Measurements from ENCODE around the gene AVL9. TPM values are rescaled to one million over a fixed set of nuclear protein-coding genes. Genes with fewer than 3 reads are reported as not detected.
"Not testable (repeated sequence)": the region's sequence is repeated elsewhere in the genome, so short reads cannot be mapped to it uniquely, and the experiment has no call there.

Gene AVL9
- total RNA-seq, 1 donor from 2014 or later: 44.1 TPM

DNA sequence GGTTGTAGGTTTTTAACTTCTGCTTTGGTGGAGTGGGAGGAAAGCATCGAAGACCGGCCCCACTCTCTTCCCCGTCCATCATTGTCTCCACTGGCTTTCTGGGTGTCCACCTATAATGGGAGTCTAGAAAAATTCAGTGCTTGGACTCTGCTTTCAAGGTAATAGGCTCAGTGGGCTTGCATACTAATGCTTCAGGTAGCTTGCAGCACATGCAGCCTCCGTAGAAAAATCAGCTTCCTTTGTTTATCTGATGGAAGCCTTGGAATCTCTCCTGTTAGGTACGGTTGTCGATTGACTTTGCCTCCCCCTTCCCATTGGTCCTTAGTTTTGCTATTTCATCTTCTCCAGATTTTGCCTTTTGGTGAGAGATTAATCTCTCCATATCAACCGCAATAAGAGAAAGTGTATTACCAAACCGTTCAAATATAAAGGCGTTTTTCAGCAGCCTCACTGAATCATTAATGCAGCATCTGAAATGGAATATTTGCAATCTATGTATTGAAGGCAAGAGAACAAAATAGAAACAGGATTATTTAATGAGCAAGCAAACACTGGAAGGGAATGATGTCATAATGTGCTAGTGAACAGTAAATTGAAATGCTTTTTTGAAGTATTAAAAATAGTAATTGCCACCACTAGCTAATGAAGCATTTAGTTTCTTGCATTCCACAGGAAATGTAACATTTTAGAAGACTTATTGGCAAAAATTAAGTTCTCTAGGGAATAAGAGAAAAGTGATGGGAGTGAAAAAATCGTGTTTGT lies 944 bp downstream of the AVL9 start:
- no peak for DNase-seq (ENCODE audit: low read depth)

GRCh38 chr7:32499755-32500154 lies 4.5 kb downstream of the AVL9 start:
- DNase-seq (ENCODE audit: low read depth): not testable (repeated sequence)

DNA sequence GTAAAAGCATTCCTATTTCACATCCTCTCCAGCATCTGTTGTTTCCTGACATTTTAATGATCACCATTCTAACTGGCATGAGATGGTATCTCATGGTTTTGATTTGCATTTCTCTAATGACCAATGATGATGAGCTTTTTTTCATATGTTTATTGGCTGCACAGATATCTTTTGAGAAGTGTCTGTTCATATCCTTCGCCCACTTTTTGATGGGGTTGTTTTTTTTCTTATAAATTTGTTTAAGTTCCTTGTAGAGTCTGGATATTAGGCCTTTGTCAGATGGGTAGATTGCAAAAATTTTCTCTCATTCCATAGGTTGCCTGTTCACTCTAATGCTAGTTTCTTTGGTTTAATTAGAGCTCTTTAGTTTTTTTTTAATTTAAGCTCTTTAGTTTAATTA lies 4.9 kb downstream of the AVL9 start:
- DNase-seq (ENCODE audit: low read depth): not testable (repeated sequence)

DNA sequence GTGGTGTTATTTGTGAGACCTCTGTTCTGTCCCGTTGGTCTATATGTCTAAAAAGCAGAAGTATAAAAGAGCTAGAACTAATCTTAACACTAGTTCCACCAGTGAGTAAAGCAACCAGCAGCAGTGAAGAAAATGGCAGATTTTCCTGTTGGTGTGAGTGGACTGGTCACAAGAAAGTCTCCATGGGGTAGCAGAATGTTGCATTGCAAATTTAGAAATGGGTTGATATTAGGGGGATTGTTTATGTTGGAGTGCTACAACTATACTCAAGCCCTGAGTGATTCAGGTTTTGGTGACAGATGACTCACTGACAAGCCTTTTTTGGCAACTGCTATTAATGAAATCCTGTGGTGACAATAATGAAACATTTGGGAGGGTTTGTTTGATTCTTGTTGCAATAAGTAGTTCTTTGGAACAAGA lies 5.6 kb downstream of the AVL9 start:
- peak; percentile 76 for DNase-seq (ENCODE audit: low read depth)

DNA sequence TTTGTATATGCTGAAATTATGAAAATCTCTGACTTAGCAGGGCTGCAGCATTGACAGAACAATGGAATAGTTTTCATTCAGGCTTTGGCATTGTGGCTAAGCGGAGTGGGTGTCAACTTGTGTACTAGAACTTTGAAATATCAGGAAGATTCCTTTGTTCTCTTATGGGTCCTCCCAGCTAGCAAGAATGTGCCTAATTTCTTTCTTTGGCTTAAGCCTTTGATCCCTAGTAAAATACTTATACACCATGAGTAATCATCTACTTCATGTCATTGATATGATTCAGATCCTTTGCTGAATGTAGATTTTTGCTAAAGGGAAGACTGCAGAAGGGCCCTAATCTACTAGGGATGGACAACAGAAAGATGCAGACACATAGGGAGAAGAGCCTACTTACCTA lies 6.2 kb downstream of the AVL9 start:
- DNase-seq (ENCODE audit: low read depth): peak; percentile 58

- DNase-seq (ENCODE audit: low read depth): no peak
Measured at GRCh38 chr7:32502728-32503127, 7.4 kb downstream of the AVL9 start.

GRCh38 chr7:32506266-32507054 lies 11.2 kb downstream of the AVL9 start:
- DNase-seq (ENCODE audit: low read depth): peak; percentile 87

- no peak for DNase-seq (ENCODE audit: low read depth)
Measured at GRCh38 chr7:32507414-32507813, 12.1 kb downstream of the AVL9 start.

DNA sequence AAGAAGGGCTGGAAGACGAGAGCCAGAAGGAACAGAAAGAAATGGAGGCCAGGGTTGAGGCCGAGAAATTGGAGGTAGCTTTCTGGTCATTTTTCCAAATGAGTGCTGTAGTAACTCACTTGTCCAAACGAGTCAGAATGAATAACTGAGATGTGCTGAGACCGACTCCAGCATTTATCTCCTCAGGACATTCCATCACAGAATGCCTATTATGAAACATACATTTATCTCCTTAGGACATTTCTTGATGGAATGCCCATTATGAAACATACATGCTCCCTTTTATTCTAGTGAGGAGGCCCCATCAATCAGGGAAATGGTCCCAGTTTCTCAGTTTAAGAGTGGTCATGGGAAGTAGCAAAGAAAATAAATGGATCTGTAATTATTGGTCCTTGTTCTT lies 16.5 kb downstream of the AVL9 start:
- no peak for DNase-seq (ENCODE audit: low read depth)

DNA sequence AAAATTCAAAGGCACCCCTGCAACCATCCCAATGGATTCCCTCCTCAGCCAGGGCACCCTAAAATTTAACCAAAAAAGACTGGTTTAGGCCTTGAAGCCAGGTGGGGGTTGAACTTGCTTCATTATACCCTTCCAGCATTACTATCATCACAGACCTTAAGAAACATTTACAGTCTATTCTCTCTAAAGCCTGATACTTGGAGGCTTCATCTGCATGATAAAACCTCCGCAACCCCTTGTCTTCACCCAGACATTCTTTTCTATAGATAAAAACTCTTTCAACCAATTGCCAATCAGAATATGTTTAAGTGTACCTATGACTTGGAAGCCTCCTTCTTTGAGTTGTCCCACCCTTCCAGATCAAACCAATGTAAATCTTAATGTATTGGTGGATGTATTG lies 17.9 kb downstream of the AVL9 start:
- no peak for DNase-seq (ENCODE audit: low read depth)

DNA sequence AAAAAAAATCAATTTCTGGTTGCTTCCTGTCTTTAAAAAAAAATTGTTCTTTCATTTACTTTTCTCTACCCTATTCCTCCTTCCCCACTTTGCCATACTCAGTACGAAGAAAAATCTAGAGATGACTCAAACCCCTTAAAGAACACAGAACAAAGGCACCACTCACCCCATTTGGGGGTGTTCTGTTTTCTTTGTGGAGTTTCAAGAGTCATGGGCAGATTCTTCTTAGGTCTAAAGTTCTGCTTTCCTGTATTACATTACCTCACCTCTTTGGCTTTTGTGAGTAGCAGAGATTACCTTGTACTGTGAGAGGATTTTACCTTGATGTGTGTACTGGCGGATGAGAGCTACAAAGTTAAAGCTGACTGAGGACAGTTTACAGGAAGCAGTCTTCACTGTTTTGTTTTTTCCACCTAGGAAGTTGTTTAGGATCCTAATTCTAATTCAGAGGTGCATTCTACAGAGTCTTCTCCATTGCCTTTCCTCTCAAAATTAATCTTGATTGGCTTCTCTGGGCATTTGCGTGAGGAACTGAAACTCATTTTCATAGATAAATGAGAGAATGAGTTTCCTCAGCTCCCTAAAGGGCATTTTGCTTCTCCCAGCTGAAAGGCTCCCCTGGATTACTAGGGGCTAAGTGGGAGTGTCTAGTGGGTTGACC lies 20.7 kb downstream of the AVL9 start:
- DNase-seq (ENCODE audit: low read depth): peak; percentile 73

- DNase-seq (ENCODE audit: low read depth): peak; percentile 46
Measured at GRCh38 chr7:32516551-32517100, 21.3 kb downstream of the AVL9 start.

GRCh38 chr7:32518534-32519140 lies 23.3 kb downstream of the AVL9 start:
- peak; percentile 58 for DNase-seq (ENCODE audit: low read depth)

DNA sequence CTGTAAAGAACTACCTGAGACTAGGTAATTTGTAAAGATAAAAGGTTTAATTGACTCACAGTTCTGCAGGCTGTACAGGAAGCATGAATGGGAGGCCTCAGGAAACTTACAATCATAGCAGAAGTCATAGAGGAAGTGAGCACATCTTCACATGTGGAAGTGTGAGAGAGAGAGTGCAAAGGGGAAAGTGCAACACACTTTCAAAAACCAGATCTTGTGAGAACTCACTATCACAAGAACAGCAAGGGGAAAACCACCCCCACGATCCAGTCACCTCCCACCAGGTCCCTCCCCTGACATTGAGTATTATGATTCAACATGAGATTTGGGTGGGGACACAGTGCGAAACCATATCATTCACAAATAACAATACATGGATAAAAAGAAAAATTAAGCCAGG lies 24.5 kb downstream of the AVL9 start:
- no peak for DNase-seq (ENCODE audit: low read depth)

- DNase-seq (ENCODE audit: low read depth): no peak
Measured at GRCh38 chr7:32522746-32523530, 27.6 kb downstream of the AVL9 start.

- no peak for DNase-seq (ENCODE audit: low read depth)
Measured at GRCh38 chr7:32524631-32525030, 29.3 kb downstream of the AVL9 start.

GRCh38 chr7:32525839-32526238 lies 30.6 kb downstream of the AVL9 start:
- no peak for DNase-seq (ENCODE audit: low read depth)

DNA sequence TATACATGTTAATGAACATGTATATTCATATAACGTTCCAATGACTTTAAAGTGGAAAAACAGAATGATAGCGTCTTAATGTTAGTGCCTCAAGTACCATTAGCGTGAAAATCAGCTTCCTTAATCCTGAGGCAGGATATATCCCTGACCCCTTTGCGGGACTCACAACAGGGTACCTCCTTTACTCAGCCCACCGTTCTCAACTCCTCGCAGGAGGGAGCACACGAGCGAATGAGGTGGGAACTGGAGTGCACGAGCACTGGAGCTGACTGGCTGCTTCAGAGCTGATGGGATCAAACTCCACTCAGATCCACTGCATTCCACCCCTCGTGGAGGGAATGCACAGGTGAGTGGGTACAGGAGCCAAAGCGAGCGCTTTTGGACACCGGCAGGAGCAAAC lies 36.1 kb downstream of the AVL9 start:
- DNase-seq (ENCODE audit: low read depth): no peak

- DNase-seq (ENCODE audit: low read depth): no peak
Measured at GRCh38 chr7:32532086-32532485, 36.8 kb downstream of the AVL9 start.

GRCh38 chr7:32532716-32533115 lies 37.4 kb downstream of the AVL9 start:
- peak; percentile 73 for DNase-seq (ENCODE audit: low read depth)

Measured in renal cortical epithelial cell (primary cell).